ENCODE results near the gene ALKBH5.

- no peak for TF ChIP-seq CTCF (conservative IDR thresholded peaks at IDR 0.05; ENCODE audit: low read depth in 2 of 2)
- TF ChIP-seq POLR2AphosphoS5 (IDR thresholded peaks at IDR 0.05; ENCODE audit: low read depth) = no peak
- no peak for TF ChIP-seq JUNB (IDR thresholded peaks at IDR 0.05; ENCODE audit: unreplicated experiment)
- TF ChIP-seq EZH2 (IDR thresholded peaks at IDR 0.05; ENCODE audit: low read depth, unreplicated experiment) = no peak
- no peak for TF ChIP-seq EZH2phosphoT487 (IDR thresholded peaks at IDR 0.05; ENCODE audit: unreplicated experiment)
- TF ChIP-seq ZNF331 (CRISPR knock-in tag; IDR thresholded peaks at IDR 0.05; ENCODE audit: low read depth) = no peak
- TF ChIP-seq CREB1 (CRISPR knock-in tag; IDR thresholded peaks at IDR 0.05; ENCODE audit: low read depth) = no peak
These were observed 54.7 kb downstream of the ALKBH5 start for GRCh38 chr17:18238299-18238698.

Measured in GM23338 (cell line).